ENCODE measurements around the gene MRNIP.
"Not testable (repeated sequence)": the region's sequence is repeated elsewhere in the genome, so short reads cannot be mapped to it uniquely, and the experiment has no call there.

MRNIP gene

GRCh38 chr5:179840766-179841165, 17.9 kb downstream of the MRNIP start:
- no peak for DNase-seq (ENCODE audit: extremely low read depth in 1 of 2, low read depth in 1 of 2)

DNA sequence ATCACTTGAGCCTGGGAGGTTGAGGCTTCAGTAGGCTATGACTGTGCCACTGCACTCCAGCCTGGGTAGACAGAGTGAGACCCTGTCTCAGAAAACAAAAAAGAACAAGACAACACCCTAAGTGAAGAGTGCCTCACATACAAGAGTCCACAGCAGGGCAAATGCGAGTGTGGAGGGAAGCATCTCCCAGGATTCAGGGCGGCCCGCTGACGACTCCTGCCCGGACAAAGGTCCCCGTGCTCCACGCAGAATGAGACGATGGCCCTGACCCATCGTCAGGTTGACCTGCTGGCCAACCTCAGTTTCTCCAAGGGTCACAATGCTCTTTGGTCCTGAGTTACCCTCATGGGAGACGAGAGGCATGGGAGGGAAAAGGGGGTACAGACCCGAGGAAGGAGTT, 18.3 kb downstream of the MRNIP start:
- DNase-seq (ENCODE audit: extremely low read depth in 1 of 2, low read depth in 1 of 2) = no peak

GRCh38 chr5:179839328-179840256, 19.0 kb downstream of the MRNIP start:
- DNase-seq (ENCODE audit: extremely low read depth in 1 of 2, low read depth in 1 of 2) = no peak

GRCh38 chr5:179837076-179838011, 21.3 kb downstream of the MRNIP start:
- no peak for DNase-seq (ENCODE audit: extremely low read depth in 1 of 2, low read depth in 1 of 2)

DNA sequence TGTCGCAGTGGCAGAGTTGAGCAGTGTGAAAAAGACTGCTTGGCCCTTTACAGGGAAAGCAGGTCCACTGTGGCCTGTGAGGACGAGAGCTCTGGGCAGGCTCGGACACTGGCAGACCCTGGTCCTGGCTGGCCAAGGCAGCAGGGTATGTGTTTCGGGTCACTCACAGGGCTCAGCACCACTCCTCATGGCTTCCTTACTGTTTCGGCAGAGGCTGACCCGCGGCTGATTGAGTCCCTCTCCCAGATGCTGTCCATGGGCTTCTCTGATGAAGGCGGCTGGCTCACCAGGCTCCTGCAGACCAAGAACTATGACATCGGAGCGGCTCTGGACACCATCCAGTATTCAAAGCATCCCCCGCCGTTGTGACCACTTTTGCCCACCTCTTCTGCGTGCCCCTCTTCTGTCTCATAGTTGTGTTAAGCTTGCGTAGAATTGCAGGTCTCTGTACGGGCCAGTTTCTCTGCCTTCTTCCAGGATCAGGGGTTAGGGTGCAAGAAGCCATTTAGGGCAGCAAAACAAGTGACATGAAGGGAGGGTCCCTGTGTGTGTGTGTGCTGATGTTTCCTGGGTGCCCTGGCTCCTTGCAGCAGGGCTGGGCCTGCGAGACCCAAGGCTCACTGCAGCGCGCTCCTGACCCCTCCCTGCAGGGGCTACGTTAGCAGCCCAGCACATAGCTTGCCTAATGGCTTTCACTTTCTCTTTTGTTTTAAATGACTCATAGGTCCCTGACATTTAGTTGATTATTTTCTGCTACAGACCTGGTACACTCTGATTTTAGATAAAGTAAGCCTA, 22.2 kb downstream of the MRNIP start:
- peak in 1 of 2 donors; percentile 41 for DNase-seq (ENCODE audit: extremely low read depth in 1 of 2, low read depth in 1 of 2)

GRCh38 chr5:179834871-179835270, 23.7 kb downstream of the MRNIP start:
- not testable (repeated sequence) for DNase-seq (ENCODE audit: extremely low read depth in 1 of 2, low read depth in 1 of 2)

DNA sequence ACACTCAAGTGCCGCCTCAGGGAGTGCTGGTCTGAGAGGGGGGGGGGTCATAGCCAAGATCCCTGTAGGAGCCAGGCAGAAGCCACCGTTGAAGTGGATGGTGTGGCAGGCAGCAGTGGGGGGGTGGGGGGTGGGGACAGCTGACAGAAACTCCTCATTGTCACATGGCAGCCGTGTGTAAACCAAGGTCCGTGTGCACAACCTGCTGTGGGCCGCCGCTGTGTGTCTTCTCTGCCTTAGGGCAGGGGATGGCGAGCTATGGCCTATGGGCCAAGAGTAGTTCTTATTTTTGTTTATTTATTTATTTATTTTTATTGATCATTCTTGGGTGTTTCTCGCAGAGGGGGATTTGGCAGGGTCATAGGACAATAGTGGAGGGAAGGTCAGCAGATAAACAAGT, 24.5 kb downstream of the MRNIP start:
- DNase-seq (ENCODE audit: extremely low read depth in 1 of 2, low read depth in 1 of 2) = no peak

DNA sequence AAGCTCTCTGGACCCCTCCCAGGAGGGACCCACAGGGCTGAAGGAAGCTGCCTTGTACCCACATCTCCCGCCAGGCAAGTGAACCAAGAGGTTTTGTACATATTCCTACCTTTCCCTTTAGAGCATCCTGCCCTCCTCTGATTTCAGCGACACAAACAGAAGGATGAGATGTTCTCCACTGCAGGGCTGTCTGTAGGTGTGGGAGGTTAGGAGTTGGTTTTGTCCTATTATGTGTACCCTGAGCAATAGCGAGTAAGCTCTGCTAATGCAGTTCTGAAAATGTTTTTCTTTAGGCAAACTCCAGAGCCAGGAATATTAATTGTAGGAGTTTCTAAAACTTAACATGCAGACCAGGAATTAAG, 24.9 kb downstream of the MRNIP start:
- DNase-seq (ENCODE audit: extremely low read depth in 1 of 2, low read depth in 1 of 2) = no peak

DNA sequence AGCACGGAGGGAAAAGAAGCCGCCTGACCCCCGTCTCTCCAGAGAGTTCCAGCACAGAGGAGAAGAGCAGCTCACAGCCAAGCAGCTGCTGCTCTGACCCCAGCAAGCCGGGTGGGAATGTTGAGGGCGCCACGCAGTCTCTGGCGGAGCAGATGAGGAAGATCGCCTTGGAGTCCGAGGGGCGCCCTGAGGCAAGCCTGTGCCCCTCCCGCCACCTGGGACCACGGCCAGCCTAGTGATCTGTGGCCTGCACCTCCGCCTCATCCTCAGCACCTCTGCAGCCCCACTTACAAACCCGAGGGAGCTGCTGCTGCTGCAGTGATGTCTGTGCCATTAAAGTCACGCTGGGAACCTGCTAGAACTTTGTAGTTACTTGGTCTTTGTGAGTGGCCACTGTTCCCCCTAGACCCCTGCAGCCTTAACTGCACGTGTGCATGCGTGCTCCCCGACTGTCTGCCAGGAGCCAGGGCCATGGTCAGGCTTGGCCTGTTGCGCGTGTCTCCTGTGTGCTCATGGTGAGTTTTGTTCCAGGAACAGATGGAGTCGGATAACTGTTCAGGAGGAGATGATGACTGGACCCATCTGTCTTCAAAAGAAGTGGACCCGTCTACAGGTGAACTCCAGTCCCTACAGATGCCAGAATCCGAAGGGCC, 25.4 kb downstream of the MRNIP start:
- DNase-seq (ENCODE audit: extremely low read depth in 1 of 2, low read depth in 1 of 2) = no peak

DNA sequence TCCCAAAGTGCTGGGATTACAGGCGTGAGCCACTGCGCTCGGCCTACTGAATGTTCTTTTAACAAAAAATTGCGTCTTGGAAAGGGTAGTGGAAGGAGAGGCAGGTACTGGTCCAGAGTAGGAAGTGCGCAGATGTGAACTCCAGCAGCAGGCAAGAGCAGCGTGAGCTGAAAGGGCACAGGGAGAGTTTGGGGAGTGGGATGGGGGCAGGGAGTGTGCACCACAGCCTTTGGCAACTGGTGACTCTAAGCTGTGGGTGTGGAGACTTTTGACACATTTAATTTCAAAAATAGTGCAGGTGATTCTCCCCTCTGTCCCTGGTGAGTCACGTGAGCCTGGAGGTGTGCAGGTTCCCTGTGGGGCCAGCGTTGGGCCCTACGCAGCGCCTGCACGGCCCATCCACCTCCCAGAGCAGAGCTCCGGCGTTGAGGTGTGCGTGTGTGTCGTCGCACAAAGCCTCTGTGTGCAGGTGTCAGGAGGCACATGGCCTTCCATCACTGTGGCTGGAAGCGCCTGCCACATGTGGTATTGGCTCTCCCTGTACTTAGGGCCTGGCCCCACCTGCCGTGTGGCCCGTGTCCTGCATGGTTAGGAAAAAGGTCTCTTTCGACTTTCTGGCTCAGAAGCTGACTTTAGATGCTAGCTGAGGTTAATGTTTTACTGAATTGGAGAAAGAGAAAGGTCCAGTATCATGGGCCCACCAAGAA, 26.4 kb downstream of the MRNIP start:
- DNase-seq (ENCODE audit: extremely low read depth in 1 of 2, low read depth in 1 of 2) = no peak

DNA sequence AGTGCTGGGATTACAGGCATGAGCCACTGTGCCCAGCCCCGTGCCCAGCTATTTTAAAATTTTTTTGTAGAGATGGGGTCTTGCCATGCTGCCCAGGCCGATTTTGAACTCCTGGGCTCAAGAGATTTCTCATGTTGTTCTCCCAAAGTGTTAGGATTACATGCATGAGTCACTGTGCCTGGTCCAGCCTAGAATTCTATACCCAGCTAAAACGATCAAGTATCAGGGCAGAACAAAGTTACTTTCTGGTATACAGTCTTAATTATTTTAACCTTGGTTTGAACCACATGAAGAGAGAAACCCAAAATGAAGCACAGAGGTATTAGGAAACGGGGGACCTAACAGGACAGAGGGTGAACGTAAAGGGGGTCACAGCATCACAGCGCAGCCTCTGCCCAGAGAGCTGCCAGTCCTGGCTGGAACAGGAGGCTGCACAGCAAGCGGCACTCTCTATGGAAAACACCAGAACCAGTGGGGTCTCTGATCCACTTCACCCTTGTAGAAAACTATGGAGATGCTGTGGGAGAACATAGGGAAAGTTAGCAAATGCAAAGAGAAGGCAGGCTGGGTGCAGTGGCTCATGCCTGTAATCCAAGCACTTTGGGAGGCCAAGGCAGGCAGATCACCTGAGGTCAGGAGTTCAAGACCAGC, 27.7 kb downstream of the MRNIP start:
- no peak for DNase-seq (ENCODE audit: extremely low read depth in 1 of 2, low read depth in 1 of 2)

- DNase-seq (ENCODE audit: extremely low read depth in 1 of 2, low read depth in 1 of 2) = no peak
Observed at GRCh38 chr5:179829732-179830435, 28.7 kb downstream of the MRNIP start.

- no peak for DNase-seq (ENCODE audit: extremely low read depth in 1 of 2, low read depth in 1 of 2)
Observed at GRCh38 chr5:179828756-179829421, 29.7 kb downstream of the MRNIP start.

- DNase-seq (ENCODE audit: extremely low read depth in 1 of 2, low read depth in 1 of 2) = no peak
Observed at GRCh38 chr5:179827680-179828079, 30.9 kb downstream of the MRNIP start.

DNA sequence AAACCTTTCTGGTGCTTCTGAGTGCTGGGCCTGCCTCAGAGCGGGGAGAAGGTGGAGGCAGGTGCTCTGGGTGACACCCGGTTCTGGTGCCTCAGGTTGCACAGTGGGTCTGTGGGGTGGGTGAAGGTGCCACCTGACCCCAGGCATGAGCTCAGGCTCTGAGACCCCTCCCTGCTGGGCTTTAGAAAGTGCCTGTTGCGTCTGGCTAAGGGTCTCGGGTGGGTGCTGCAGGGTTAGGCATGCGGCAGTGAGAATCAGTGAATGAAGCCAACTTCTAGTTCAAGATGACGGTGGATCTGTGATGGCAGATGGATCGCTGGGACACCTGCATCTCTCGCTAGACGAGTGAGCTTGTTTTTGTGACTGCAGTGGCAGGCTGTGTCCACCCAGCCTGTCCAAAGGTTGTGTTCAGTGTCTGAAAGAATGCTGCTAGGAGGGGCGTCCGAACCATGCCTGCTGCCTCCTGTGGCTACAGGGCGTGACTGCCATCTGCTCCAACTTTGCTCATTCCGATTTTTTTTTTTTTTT, 32.9 kb downstream of the MRNIP start:
- no peak for DNase-seq (ENCODE audit: extremely low read depth in 1 of 2, low read depth in 1 of 2)

- no peak for DNase-seq (ENCODE audit: extremely low read depth in 1 of 2, low read depth in 1 of 2)
Observed at GRCh38 chr5:179824745-179825112, 33.9 kb downstream of the MRNIP start.

DNA sequence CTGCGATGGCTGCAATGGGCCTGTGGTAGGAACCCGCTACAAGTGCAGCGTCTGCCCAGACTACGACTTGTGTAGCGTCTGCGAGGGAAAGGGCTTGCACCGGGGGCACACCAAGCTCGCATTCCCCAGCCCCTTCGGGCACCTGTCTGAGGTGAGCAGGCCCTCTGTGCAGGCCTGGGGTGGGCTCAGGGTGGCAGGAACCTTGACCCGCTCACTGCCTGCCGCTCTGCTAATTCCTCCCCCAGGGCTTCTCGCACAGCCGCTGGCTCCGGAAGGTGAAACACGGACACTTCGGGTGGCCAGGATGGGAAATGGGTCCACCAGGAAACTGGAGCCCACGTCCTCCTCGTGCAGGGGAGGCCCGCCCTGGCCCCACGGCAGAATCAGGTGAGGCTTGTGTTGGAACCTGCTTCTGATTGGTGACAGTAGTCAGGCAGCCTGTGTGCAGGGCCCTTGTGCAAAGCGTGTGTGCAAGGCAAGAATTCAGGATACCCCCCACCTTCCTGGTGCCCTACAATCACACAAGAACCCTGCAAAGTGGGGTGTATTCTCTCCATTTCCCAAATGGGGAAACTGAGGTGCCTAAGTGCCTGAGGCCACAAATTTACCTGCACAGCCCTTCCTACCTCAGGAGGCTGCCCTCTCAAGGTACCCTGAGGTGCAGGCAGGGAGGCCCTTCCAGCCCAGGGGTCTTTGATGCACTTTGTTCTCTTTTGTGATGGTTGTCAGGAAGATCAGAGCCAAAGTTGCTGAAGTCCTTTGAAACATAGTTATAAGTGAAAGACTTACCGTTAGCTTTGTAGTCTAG, 34.5 kb downstream of the MRNIP start:
- DNase-seq (ENCODE audit: extremely low read depth in 1 of 2, low read depth in 1 of 2) = no peak
